ENCODE data around the gene DOCK10. TPM values are rescaled to one million over a fixed set of nuclear protein-coding genes. Genes with fewer than 3 reads are reported as not detected.

The DOCK10 gene
- total RNA-seq, 2 experiments from 2014 or later: 40.8 to 68.2 TPM

- no peaks in the 10 kb centered on the region for H3K9me3 ChIP-seq (ENCODE audit: low read length)
- no peaks in the 10 kb centered on the region for H3K9me2 ChIP-seq (ENCODE audit: insufficient read depth, low read length)
- POLR2A ChIA-PET: interaction anchor here (0.6 to 1.3 kb wide), 3 partner anchors 10 to 1869 kb away, joined by 3 to 4 read pairs (median 4); no protein-coding TSS in a partner anchor
- no peaks in the 10 kb centered on the region for H4K20me1 ChIP-seq (ENCODE audit: insufficient read depth, low read length)
- H3K27ac ChIP-seq (ENCODE audit: low read depth, low read length, poor library complexity, severe bottlenecking): no peak overlapping the region
- H3K4me1 ChIP-seq (ENCODE audit: insufficient read depth, low read length, poor library complexity, severe bottlenecking): peaks cover 18% of the 10 kb centered on the region
- H2AFZ ChIP-seq (ENCODE audit: low read length): no peak overlapping the region; the same call in 1 of the 2 replicates
- H3K79me2 ChIP-seq (ENCODE audit: insufficient read depth, low read depth, low read length): no peaks in the 10 kb centered on the region
- H3K4me2 ChIP-seq (ENCODE audit: low read length): no peak overlapping the region
- TF ChIP-seq CTCF (conservative IDR thresholded peaks at IDR 0.05; ENCODE audit: low read length) (no peak), EZH2phosphoT487 (IDR thresholded peaks at IDR 0.05; ENCODE audit: borderline replicate concordance, low read depth, low read length) (no peak)
- CTCF ChIA-PET (ENCODE audit: unreplicated experiment): no interaction called here
- H3K36me3 ChIP-seq (ENCODE audit: insufficient read depth, low read length): no peaks in the 10 kb centered on the region
- no TSS peak for BruUV-seq (replicated peaks)
- no peak for DNase-seq (ENCODE audit: low spot score)
- intact Hi-C loops (cut with micrococcal nuclease; ENCODE audit: unreplicated experiment): no loop called here
- no peak overlapping the region for H3K4me3 ChIP-seq (ENCODE audit: low read depth, low read length, poor library complexity, severe bottlenecking)
Observed at GRCh38 chr2:224976629-224977525, 65.4 kb downstream of the DOCK10 start.

GRCh38 chr2:224975761-224976160 lies 66.5 kb downstream of the DOCK10 start:
- peaks cover 26% of the 10 kb centered on the region for H3K4me1 ChIP-seq (ENCODE audit: insufficient read depth, low read length, poor library complexity, severe bottlenecking)
- no peak overlapping the region for H3K27ac ChIP-seq (ENCODE audit: low read depth, low read length, poor library complexity, severe bottlenecking)
- no peak overlapping the region for H2AFZ ChIP-seq (ENCODE audit: low read length)
- DNase-seq (ENCODE audit: low spot score): no peak
- no peak for TF ChIP-seq CTCF (conservative IDR thresholded peaks at IDR 0.05; ENCODE audit: low read length)
- no peak for TF ChIP-seq EZH2phosphoT487 (IDR thresholded peaks at IDR 0.05; ENCODE audit: borderline replicate concordance, low read depth, low read length)
- no peaks in the 10 kb centered on the region for H3K9me2 ChIP-seq (ENCODE audit: insufficient read depth, low read length)
- no peaks in the 10 kb centered on the region for H3K36me3 ChIP-seq (ENCODE audit: insufficient read depth, low read length)
- no peaks in the 10 kb centered on the region for H4K20me1 ChIP-seq (ENCODE audit: insufficient read depth, low read length)
- ChIA-PET POLR2A (interaction anchor here (1.0 to 1.1 kb wide), 2 partner anchors 16 to 64 kb away, joined by 3 read pairs; no protein-coding TSS in a partner anchor), CTCF (ENCODE audit: unreplicated experiment) (no interaction called here)
- H3K4me3 ChIP-seq (ENCODE audit: low read depth, low read length, poor library complexity, severe bottlenecking): no peak overlapping the region
- intact Hi-C loops (cut with micrococcal nuclease; ENCODE audit: unreplicated experiment): no loop called here
- H3K79me2 ChIP-seq (ENCODE audit: insufficient read depth, low read depth, low read length): no peaks in the 10 kb centered on the region
- BruUV-seq (replicated peaks): no TSS peak
- no peaks in the 10 kb centered on the region for H3K9me3 ChIP-seq (ENCODE audit: low read length)
- H3K4me2 ChIP-seq (ENCODE audit: low read length): no peak overlapping the region
